ENCODE measurements around the gene SIRPB1. TPM values are rescaled to one million over a fixed set of nuclear protein-coding genes. Genes with fewer than 3 reads are reported as not detected.

The SIRPB1 gene
- total RNA-seq, 1 experiment from 2014 or later: 7.6 TPM

- Histone ChIP-seq H4K20me1 (ENCODE audit: insufficient read depth) (no peaks in the 10 kb centered on the region), H3K36me3 (ENCODE audit: low read depth) (no peaks in the 10 kb centered on the region), H3F3A (ENCODE audit: insufficient read depth, low read depth) (0 out of 2 replicates have a peak, but pooled peaks cover 8% of the 10 kb centered on the region), H3K27me3 (ENCODE audit: insufficient read depth, low read depth) (no peaks in the 10 kb centered on the region), H3K4me3 (no peak overlapping the region), H3K27ac (no peak overlapping the region), H2AFZ (no peak overlapping the region), H3K9me3 (ENCODE audit: insufficient read depth, low read depth) (peaks cover 17% of the 10 kb centered on the region), H3K4me2 (no peak overlapping the region), H3K79me2 (ENCODE audit: low read depth) (no peaks in the 10 kb centered on the region), H3K9me2 (ENCODE audit: insufficient read depth) (no peaks in the 10 kb centered on the region), H3K4me1 (replicated peaks; ENCODE audit: insufficient read depth) (no peaks in the 10 kb centered on the region)
- CTCF ChIA-PET: no interaction called here
- intact Hi-C loops (cut with micrococcal nuclease; ENCODE audit: unreplicated experiment): no loop called here
- BruUV-seq (replicated peaks): no TSS peak
- POLR2A ChIA-PET (ENCODE audit: unreplicated experiment): no interaction called here
- DNase-seq: no peak
- TF ChIP-seq CTCF (conservative IDR thresholded peaks at IDR 0.05): no peak
- no peak for TF ChIP-seq EZH2 (IDR thresholded peaks at IDR 0.05; ENCODE audit: low read depth)
Measured at GRCh38 chr20:1652960-1653359, 33.2 kb upstream of the SIRPB1 start.

GRCh38 chr20:1652104-1652503 is 32.3 kb upstream of the SIRPB1 start:
- no peak for DNase-seq
- CTCF ChIA-PET: no interaction called here
- no TSS peak for BruUV-seq (replicated peaks)
- Histone ChIP-seq H2AFZ (no peak overlapping the region), H3K4me2 (no peak overlapping the region), H3F3A (ENCODE audit: insufficient read depth, low read depth) (0 out of 2 replicates have a peak, but pooled peaks cover 8% of the 10 kb centered on the region), H3K27ac (no peak overlapping the region), H3K9me3 (ENCODE audit: insufficient read depth, low read depth) (peaks cover 17% of the 10 kb centered on the region), H3K9me2 (ENCODE audit: insufficient read depth) (no peaks in the 10 kb centered on the region), H3K27me3 (ENCODE audit: insufficient read depth, low read depth) (no peaks in the 10 kb centered on the region), H3K79me2 (ENCODE audit: low read depth) (no peaks in the 10 kb centered on the region), H3K4me1 (replicated peaks; ENCODE audit: insufficient read depth) (no peaks in the 10 kb centered on the region), H3K4me3 (no peak overlapping the region), H3K36me3 (ENCODE audit: low read depth) (no peaks in the 10 kb centered on the region), H4K20me1 (ENCODE audit: insufficient read depth) (no peaks in the 10 kb centered on the region)
- intact Hi-C loops (cut with micrococcal nuclease; ENCODE audit: unreplicated experiment): no loop called here
- POLR2A ChIA-PET (ENCODE audit: unreplicated experiment): no interaction called here
- no peak for TF ChIP-seq EZH2 (IDR thresholded peaks at IDR 0.05; ENCODE audit: low read depth)
- TF ChIP-seq CTCF (conservative IDR thresholded peaks at IDR 0.05): no peak

GRCh38 chr20:1651268-1652058 is 31.7 kb upstream of the SIRPB1 start:
- Histone ChIP-seq H3K9me3 (ENCODE audit: insufficient read depth, low read depth) (peaks cover 17% of the 10 kb centered on the region), H3K36me3 (ENCODE audit: low read depth) (no peaks in the 10 kb centered on the region), H3K4me2 (no peak overlapping the region), H3K4me3 (no peak overlapping the region), H3F3A (ENCODE audit: insufficient read depth, low read depth) (0 out of 2 replicates have a peak, but pooled peaks cover 8% of the 10 kb centered on the region), H3K27ac (no peak overlapping the region), H4K20me1 (ENCODE audit: insufficient read depth) (no peaks in the 10 kb centered on the region), H2AFZ (no peak overlapping the region), H3K79me2 (ENCODE audit: low read depth) (no peaks in the 10 kb centered on the region), H3K4me1 (replicated peaks; ENCODE audit: insufficient read depth) (no peaks in the 10 kb centered on the region), H3K27me3 (ENCODE audit: insufficient read depth, low read depth) (no peaks in the 10 kb centered on the region), H3K9me2 (ENCODE audit: insufficient read depth) (no peaks in the 10 kb centered on the region)
- no peak for TF ChIP-seq CTCF (conservative IDR thresholded peaks at IDR 0.05)
- TF ChIP-seq EZH2 (IDR thresholded peaks at IDR 0.05; ENCODE audit: low read depth): no peak
- intact Hi-C loops (cut with micrococcal nuclease; ENCODE audit: unreplicated experiment): no loop called here
- no peak for DNase-seq
- BruUV-seq (replicated peaks): no TSS peak
- ChIA-PET POLR2A (ENCODE audit: unreplicated experiment) (no interaction called here), CTCF (interaction anchor here (0.7 kb wide), 1 partner anchor 148 kb away, joined by 3 read pairs; no protein-coding TSS in a partner anchor)

Data from PC-9 (cell line).